SK-N-MC (cell line): Measurements from ENCODE around the gene CLDN10.

Experiments used
- DNase-seq: peaks from one replicate; pipeline ENCODE4 v3.0.0-alpha.2; 2011; ENCODE audit warnings: low read depth, low spot score
- H3K27ac ChIP-seq: fragments of 200-600 bp; sonication (generic); 2 replicates; pipeline ENCODE4 v1.5.1; 2016; ENCODE audit warnings: mixed run types
- H3K36me3 ChIP-seq: fragments of 200-600 bp; sonication (generic); 2 replicates; pipeline ENCODE4 v1.6.1; 2017; ENCODE audit warnings: antibody characterized with exemption, low read length, mixed read lengths; ENCODE audit not compliant: insufficient read depth
- H3K4me3 ChIP-seq: fragments of 200-600 bp; sonication (generic); 2 replicates; pipeline ENCODE4 v1.5.1; 2016
- H3K9ac ChIP-seq: fragments of 200-600 bp; sonication (generic); 2 replicates; pipeline ENCODE4 v1.8.0; 2017; ENCODE audit warnings: mixed run types, mixed read lengths; ENCODE audit not compliant: insufficient read length
- H3K9me3 ChIP-seq: fragments of 200-600 bp; sonication (generic); 2 replicates; pipeline ENCODE4 v1.6.1; 2017; ENCODE audit warnings: low read depth, mild to moderate bottlenecking, antibody characterized with exemption, low read length, moderate library complexity, mixed read lengths
- EZH2 ChIP-seq: fragments of 200-600 bp; sonication (generic); IDR thresholded peaks from one replicate; pipeline ENCODE4 v1.6.1; 2017; ENCODE audit warnings: antibody characterized with exemption
- FOXP2 ChIP-seq: optimal IDR thresholded peaks from 2 replicates; pipeline ENCODE3; 2011; ENCODE audit warnings: mild to moderate bottlenecking, moderate library complexity; ENCODE audit not compliant: insufficient read depth; ENCODE audit errors: extremely low read length, control extremely low read depth
- POLR2AphosphoS5 ChIP-seq: IDR thresholded peaks from 2 replicates; pipeline ENCODE4 v1.6.1; 2012; ENCODE audit warnings: mild to moderate bottlenecking, low read depth, low read length, borderline replicate concordance

The CLDN10 gene

DNA sequence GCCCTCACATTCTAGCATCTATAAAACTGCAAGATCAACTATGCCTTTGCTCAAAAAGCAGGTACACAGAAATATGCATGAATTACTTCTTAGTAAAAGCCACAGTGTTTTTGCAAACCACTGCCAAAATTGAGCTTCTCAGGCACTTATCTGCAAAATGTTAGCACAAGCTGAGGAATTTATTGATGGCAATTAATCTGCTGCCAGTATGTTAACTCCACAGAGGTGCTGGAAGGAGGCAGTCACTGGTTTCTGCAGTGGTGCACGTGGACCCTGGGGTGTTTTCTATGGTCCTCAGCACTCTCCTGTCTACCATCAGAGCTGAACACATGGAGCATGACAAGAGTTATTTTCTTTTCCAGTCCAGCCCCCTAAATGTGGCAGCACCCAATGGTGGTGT, 44.2 kb downstream of the CLDN10 start:
- H3K36me3 ChIP-seq, result no peaks in the 10 kb centered on the region
- no peaks in the 10 kb centered on the region for H3K9me3 ChIP-seq
- no peak overlapping the region for H3K4me3 ChIP-seq
- no peak overlapping the region for H3K9ac ChIP-seq
- DNase-seq, result no peak
- no peak overlapping the region for H3K27ac ChIP-seq
- TF ChIP-seq FOXP2, result no peak
- no peak for TF ChIP-seq EZH2
- TF ChIP-seq POLR2AphosphoS5, result no peak

DNA sequence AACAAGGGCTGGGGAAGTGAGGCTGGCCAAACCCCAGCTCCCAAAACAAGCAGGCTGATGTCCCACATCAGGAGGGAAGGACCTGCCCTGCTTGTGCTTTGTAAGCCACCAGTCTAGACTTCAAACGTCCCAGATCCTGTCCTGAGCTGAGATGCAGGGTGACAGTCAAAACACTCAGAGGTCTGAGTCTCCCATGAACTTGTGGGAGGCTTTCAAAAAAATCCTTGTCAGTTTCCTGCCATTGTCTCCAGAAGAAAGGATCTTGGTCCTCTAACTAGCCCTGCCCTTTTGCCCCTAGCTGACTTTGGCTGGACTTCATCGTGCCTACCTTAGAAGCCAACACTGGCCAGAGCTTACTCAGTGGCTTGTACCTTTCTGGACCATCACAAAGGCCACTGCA, 48.7 kb downstream of the CLDN10 start:
- H3K36me3 ChIP-seq, result no peaks in the 10 kb centered on the region
- no peak for DNase-seq
- no peak overlapping the region for H3K27ac ChIP-seq
- H3K9me3 ChIP-seq, result no peaks in the 10 kb centered on the region
- H3K4me3 ChIP-seq, result no peak overlapping the region
- TF ChIP-seq EZH2, result no peak
- TF ChIP-seq POLR2AphosphoS5, result no peak
- no peak for TF ChIP-seq FOXP2
- no peak overlapping the region for H3K9ac ChIP-seq

DNA sequence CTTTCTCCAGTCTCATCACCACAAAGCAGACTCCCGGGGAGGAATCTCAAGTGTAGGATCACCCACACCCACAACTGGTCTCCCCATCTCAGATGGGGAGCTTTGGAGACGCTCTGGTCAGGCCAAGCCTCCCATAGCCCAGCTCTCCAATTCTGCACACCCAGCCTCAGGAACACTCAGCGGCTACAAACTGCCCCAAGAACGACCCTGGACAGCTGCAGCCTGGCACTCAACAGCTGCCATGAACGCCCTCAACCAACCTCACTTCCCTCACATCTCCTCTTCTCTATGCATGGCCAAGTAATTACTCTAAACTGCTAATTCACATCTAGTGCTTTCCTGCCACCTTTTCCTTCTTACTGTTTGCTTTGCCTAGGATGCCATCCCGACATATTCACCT, 49.4 kb downstream of the CLDN10 start:
- Histone ChIP-seq H3K27ac (no peak overlapping the region), H3K36me3 (no peaks in the 10 kb centered on the region), H3K9me3 (no peaks in the 10 kb centered on the region), H3K9ac (no peak overlapping the region), H3K4me3 (no peak overlapping the region)
- TF ChIP-seq EZH2, result no peak
- TF ChIP-seq FOXP2, result no peak
- no peak for TF ChIP-seq POLR2AphosphoS5
- DNase-seq, result no peak

DNA sequence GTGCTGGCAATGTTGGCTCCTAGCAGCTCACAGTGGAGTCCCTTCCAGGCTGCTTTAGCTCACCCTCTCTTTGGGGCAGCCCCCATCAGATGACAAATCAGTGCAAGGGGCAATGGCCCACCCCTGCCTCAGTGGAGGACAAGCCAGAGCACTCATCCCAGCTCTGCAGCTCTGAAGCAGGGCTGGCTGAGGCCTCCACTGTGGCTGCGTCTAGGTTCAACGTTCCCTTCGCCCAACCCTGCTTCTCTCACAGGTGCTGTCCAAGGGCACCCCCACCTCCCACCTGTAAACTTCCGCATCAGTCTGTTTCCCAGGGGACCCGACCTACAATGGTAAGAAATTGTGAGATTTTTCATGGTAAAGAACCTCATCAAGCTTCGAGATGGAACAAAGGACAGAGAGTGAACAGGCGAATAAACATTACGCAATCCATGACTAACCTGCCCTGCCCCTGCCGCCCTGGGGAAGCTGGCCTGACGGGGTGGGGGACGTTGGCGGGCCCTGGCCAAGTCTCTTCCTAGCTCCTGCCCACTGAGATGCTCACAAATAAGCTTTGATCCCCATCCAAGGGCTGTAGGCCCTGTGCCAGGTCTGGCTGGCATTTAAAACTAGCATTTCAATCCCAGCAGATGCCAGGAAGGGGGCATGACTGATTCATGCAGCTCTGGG, 51.5 kb downstream of the CLDN10 start:
- Histone ChIP-seq H3K36me3 (no peaks in the 10 kb centered on the region), H3K27ac (no peak overlapping the region), H3K4me3 (no peak overlapping the region), H3K9ac (no peak overlapping the region), H3K9me3 (no peaks in the 10 kb centered on the region)
- TF ChIP-seq FOXP2, result no peak
- TF ChIP-seq EZH2, result no peak
- TF ChIP-seq POLR2AphosphoS5, result no peak
- DNase-seq, result no peak

DNA sequence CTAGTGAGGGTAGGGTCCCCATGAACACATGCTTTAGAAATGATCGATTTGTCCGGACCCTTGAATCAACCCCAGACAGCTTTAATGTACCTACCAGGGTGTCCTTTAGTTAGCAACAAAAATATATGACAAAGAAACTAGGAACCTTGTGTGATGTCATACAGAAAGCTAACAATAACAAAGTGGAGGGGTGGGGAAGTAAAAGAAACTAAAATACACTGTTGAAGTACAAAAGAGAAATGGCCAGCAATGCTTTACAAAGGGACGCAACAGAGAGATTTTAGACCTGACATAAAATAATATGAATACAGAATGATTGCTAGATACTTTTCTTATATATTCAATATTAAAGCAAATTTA, 52.0 kb downstream of the CLDN10 start:
- H3K36me3 ChIP-seq, result no peaks in the 10 kb centered on the region
- H3K27ac ChIP-seq, result no peak overlapping the region
- H3K9me3 ChIP-seq, result no peaks in the 10 kb centered on the region
- no peak overlapping the region for H3K9ac ChIP-seq
- no peak for DNase-seq
- no peak overlapping the region for H3K4me3 ChIP-seq
- TF ChIP-seq POLR2AphosphoS5, result no peak
- TF ChIP-seq FOXP2, result no peak

DNA sequence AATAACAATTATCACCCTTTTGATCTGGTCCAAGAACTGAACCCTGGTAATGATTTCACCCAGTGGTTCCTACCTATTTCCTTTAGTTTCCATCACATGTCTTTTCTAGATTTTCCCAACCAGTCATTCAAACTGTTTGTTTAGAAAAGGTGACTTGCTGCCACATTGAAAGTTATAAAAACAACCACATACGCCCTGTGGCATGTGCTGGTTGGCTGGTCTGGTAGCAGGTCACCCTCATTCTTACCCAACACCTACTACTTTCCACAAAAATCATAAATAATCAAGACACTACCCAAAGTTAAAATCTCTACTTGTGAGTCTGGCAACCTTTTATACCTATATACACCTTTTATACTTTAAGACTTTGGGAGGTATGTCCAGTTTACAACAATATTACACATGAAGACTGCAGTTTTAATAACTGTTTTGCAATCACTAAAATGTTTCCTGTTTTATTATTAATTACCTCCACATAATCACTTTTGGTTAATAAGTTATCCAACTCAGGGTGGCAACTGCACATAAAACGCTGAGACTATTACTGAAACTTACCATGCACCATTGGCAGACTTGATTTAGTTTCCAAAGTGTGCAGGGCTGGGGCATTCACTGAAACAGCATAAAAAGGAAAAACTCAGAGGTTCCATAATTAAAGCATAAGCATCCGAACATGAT, 53.1 kb downstream of the CLDN10 start:
- Histone ChIP-seq H3K4me3 (no peak overlapping the region), H3K9me3 (no peaks in the 10 kb centered on the region), H3K27ac (no peak overlapping the region), H3K9ac (no peak overlapping the region), H3K36me3 (no peaks in the 10 kb centered on the region)
- TF ChIP-seq POLR2AphosphoS5 (no peak), FOXP2 (no peak)
- no peak for DNase-seq

DNA sequence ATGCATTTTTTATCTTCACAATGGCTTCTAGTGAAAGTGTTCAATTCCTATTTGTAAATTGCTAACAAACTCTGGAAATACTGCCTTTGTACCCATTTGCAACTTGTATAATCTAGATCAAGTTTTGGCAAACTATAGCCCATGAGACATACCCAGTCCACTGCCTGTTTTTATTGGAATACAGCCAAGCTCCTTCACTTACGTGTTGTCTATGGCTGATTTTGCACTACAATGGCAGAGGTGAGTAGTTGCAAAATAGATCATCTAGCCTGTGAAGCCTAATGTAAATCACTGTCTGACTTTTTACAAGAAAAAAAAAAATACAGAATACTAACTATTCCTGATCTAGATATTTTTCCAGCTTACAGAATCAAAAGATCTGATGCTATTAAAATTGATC, 54.8 kb downstream of the CLDN10 start:
- Histone ChIP-seq H3K9ac (no peak overlapping the region), H3K4me3 (no peak overlapping the region), H3K36me3 (no peaks in the 10 kb centered on the region), H3K9me3 (no peaks in the 10 kb centered on the region), H3K27ac (no peak overlapping the region)
- no peak for DNase-seq
- TF ChIP-seq EZH2 (no peak), FOXP2 (no peak), POLR2AphosphoS5 (no peak)

DNA sequence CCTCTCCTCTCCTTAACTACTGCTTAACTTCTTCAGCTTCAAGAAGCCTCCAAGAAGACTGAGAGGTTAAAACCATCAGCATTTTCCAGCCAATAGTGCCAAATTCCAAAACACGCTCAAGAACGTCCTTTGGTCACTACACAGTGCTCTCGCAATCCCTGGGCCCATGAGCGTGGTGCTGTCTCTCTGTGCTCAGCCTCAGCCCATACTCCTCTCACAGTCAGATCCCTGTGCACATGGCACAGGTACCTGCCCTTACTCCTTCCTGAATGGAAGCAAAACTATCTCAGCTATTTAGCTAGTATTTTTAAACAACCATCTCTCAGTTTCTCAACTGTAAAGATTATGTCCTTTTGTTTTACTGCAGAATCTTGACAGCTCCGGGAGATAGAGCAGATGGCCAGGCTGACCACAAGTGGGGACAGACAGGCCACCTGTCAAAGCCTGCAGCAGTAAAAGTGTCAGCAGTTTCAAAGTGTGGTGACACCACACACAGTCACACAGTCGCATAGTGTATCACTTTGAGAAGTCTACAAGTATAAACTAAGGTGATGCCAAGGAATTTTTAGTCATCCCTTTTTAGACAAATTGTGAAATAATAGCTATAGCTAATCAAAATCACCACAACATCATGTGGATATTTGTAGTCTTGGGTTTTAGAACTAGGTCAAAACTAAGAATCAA, 56.3 kb downstream of the CLDN10 start:
- H3K36me3 ChIP-seq, result no peaks in the 10 kb centered on the region
- H3K4me3 ChIP-seq, result no peak overlapping the region
- no peak overlapping the region for H3K27ac ChIP-seq
- DNase-seq, result no peak
- H3K9ac ChIP-seq, result no peak overlapping the region
- TF ChIP-seq EZH2, result no peak
- TF ChIP-seq FOXP2, result no peak
- TF ChIP-seq POLR2AphosphoS5, result no peak
- H3K9me3 ChIP-seq, result no peaks in the 10 kb centered on the region
